ENCODE data around the gene B4GALT3. TPM values are rescaled to one million over a fixed set of nuclear protein-coding genes. Genes with fewer than 3 reads are reported as not detected.

The B4GALT3 gene
- total and polyA plus RNA-seq, 2 of the 8 experiments (the other 6 are each of a cell fraction or from before 2014, with no cell fraction given) = 42.3 to 43.0 TPM

GRCh38 chr1:161177112-161177935 lies at the start of gene B4GALT3 (continued):
- peak; percentile 89 to 97 for TF ChIP-seq POLR2A (IDR thresholded peaks at IDR 0.05; ENCODE audit: control extremely low read depth in 1 of 2, low read depth in 2 of 2, low read length in 2 of 2)
- peak; percentile 72 to 74; a peak in 2 of 4 replicates for TF ChIP-seq SIN3A (conservative IDR thresholded peaks at IDR 0.05 in 1 of 2, IDR thresholded peaks at IDR 0.05 in 1 of 2; ENCODE audit: low read depth in 1 of 2, low read length in 2 of 2)
- no peak for TF ChIP-seq TEAD4 (IDR thresholded peaks at IDR 0.05; ENCODE audit: low read depth, low read length)

Data from H1 (cell line).